ENCODE data around the gene KCNMA1. TPM values are rescaled to one million over a fixed set of nuclear protein-coding genes. Genes with fewer than 3 reads are reported as not detected.

Gene KCNMA1
- total RNA-seq, 4 donors from 2014 or later, result 68.4 to 170 (median 119) TPM

DNA sequence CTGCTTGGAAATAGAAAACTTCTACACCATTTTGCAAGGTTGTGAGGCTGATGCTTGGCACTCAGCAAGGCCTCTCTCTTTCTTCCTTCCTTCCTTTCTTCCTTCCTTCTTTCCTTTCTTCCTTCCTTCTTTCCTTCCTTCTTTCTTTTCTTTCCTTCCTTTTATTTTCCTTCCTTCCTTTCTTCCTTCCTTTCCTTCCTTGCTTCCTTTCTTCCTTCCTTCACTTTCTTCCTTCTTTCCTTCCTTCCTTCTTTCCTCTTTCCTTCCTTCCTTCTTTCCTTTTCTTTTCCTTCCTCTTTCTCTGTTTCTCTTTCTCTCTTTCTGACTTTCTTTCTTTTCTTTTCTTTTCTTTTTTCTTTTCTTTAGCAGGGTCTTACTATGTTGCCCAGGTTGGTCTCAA, 460.4 kb downstream of the KCNMA1 start:
- H3K4me1 ChIP-seq, result peaks cover 0 to 3% (median 0%) of the 10 kb centered on the region in 4 donors
- intact Hi-C loops (cut with DNase I; ENCODE audit: low total_unique reads), result no loop called here

DNA sequence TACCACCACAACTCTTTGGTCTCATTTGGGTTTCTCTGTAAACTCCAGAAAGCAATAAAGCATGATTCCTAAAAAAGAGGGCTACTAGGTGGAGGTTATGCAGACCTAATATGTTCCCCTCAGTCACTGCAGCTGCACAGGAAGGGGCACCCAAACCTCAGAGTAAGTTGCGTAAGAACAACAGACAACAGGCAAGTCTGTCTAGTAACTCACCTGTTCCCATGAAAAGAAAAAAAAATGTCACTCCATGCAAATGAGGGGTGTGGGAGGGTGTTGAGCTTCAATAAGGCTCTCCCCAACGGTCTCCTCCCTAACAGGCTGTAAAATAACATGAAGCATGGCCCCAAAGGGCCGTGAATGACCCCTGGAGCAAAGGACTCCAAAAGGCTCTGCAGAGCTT, 461.4 kb downstream of the KCNMA1 start:
- Histone ChIP-seq H3K27me3 (no peaks in the 10 kb centered on the region), H3K36me3 (no peaks in the 10 kb centered on the region), H3K4me3 (no peak overlapping the region), H3K9me3 (no peaks in the 10 kb centered on the region), H3K4me1 (peaks cover 0 to 3% (median 0%) of the 10 kb centered on the region in 4 donors), H3K27ac (peak overlapping the region in 3 of 4 donors; percentile 20 to 62 (median 35))
- 42 to 60% methylated on average over 2 to 3 of the region's 3 CpGs for WGBS, 2 donors (ENCODE audit: low coverage in 1 of 2)
- TF ChIP-seq CTCF (IDR thresholded peaks at IDR 0.05) (no peak), EP300 (IDR thresholded peaks at IDR 0.05; ENCODE audit: low read depth) (no peak), POLR2AphosphoS5 (IDR thresholded peaks at IDR 0.05) (no peak), POLR2A (IDR thresholded peaks at IDR 0.05) (no peak)
- intact Hi-C loops (cut with DNase I; ENCODE audit: low total_unique reads), result no loop called here
- in situ Hi-C loops (cut with MboI; ENCODE audit: low pct_ligation_motif_present in 1 of 4, low pct_unique_long_range_greater_than_20kb in 1 of 4, low sequenced_read_pairs in 3 of 4), result loop anchor here in 3 of 4 donors (10.0 to 25.0 kb wide), 2 partner anchors 211 to 219 kb away; no protein-coding TSS in a partner anchor
- DNase-seq, result no peak

More for the DNA sequence above, 460.4 kb downstream of the KCNMA1 start:
- Histone ChIP-seq H3K27me3 (no peaks in the 10 kb centered on the region), H3K4me3 (no peak overlapping the region), H3K9me3 (no peaks in the 10 kb centered on the region), H3K27ac (peak overlapping the region in 3 of 4 donors; percentile 20 to 62 (median 35)), H3K36me3 (no peaks in the 10 kb centered on the region)
- in situ Hi-C loops (cut with MboI; ENCODE audit: low pct_ligation_motif_present in 1 of 4, low pct_unique_long_range_greater_than_20kb in 1 of 4, low sequenced_read_pairs in 3 of 4), result loop anchor here in 3 of 4 donors (10.0 to 25.0 kb wide), 2 partner anchors 210 to 218 kb away; no protein-coding TSS in a partner anchor
- DNase-seq, result no peak
- TF ChIP-seq CTCF (IDR thresholded peaks at IDR 0.05) (no peak), POLR2AphosphoS5 (IDR thresholded peaks at IDR 0.05) (no peak), EP300 (IDR thresholded peaks at IDR 0.05; ENCODE audit: low read depth) (no peak), POLR2A (IDR thresholded peaks at IDR 0.05) (no peak)

GRCh38 chr10:77175631-77176222, 461.9 kb downstream of the KCNMA1 start:
- H3K4me3 ChIP-seq, result no peak overlapping the region

GRCh38 chr10:77173615-77174461, 463.8 kb downstream of the KCNMA1 start:
- 24 to 32% methylated on average over 4 of the region's 4 CpGs for WGBS, 2 donors (ENCODE audit: low coverage in 1 of 2)
- DNase-seq, result peak; percentile 80
- peak overlapping the region in 3 of 4 donors; percentile 20 to 62 (median 39) for H3K27ac ChIP-seq
- H3K36me3 ChIP-seq, result no peaks in the 10 kb centered on the region
- H3K4me3 ChIP-seq, result no peak overlapping the region
- no peaks in the 10 kb centered on the region for H3K9me3 ChIP-seq
- H3K27me3 ChIP-seq, result no peaks in the 10 kb centered on the region
- intact Hi-C loops (cut with DNase I; ENCODE audit: low total_unique reads) (loop anchor here (2.0 to 5.0 kb wide), 2 partner anchors 218 to 465 kb away; no protein-coding TSS in a partner anchor), in situ Hi-C loops (cut with MboI; ENCODE audit: low pct_ligation_motif_present in 1 of 4, low pct_unique_long_range_greater_than_20kb in 1 of 4, low sequenced_read_pairs in 3 of 4) (loop anchor here (5.0 to 10.0 kb wide), 2 partner anchors 221 to 468 kb away; no protein-coding TSS in a partner anchor)
- TF ChIP-seq EP300 (IDR thresholded peaks at IDR 0.05; ENCODE audit: low read depth) (no peak), POLR2A (IDR thresholded peaks at IDR 0.05) (no peak), CTCF (IDR thresholded peaks at IDR 0.05) (peak; percentile 85 to 93 (median 88))
- H3K4me1 ChIP-seq, result peaks cover 0 to 4% (median 2%) of the 10 kb centered on the region in 4 donors

More at GRCh38 chr10:77175631-77176222, 461.9 kb downstream of the KCNMA1 start:
- Histone ChIP-seq H3K27ac (peak overlapping the region in 3 of 4 donors; percentile 20 to 62 (median 35)), H3K9me3 (no peaks in the 10 kb centered on the region), H3K36me3 (no peaks in the 10 kb centered on the region), H3K27me3 (no peaks in the 10 kb centered on the region), H3K4me1 (peaks cover 0 to 3% (median 0%) of the 10 kb centered on the region in 4 donors)
- 89% methylated on average over 2 of the region's 2 CpGs; no CpG with 5 or more reads in 1 of the 2 donors for WGBS, 2 donors (ENCODE audit: low coverage in 1 of 2)
- DNase-seq, result no peak
- intact Hi-C loops (cut with DNase I; ENCODE audit: low total_unique reads) (loop anchor here (2.0 kb wide), 1 partner anchor 463 kb away; no protein-coding TSS in a partner anchor), in situ Hi-C loops (cut with MboI; ENCODE audit: low pct_ligation_motif_present in 1 of 4, low pct_unique_long_range_greater_than_20kb in 1 of 4, low sequenced_read_pairs in 3 of 4) (loop anchor here in 3 of 4 donors (10.0 to 25.0 kb wide), 2 partner anchors 212 to 219 kb away; no protein-coding TSS in a partner anchor)
- TF ChIP-seq EP300 (IDR thresholded peaks at IDR 0.05; ENCODE audit: low read depth), result no peak
